Measurements from ENCODE around the gene SLC5A5. TPM values are rescaled to one million over a fixed set of nuclear protein-coding genes. Genes with fewer than 3 reads are reported as not detected.

The SLC5A5 gene
- total RNA-seq, 1 experiment from 2014 or later: 1.8 TPM

- H3K23ac ChIP-seq (ENCODE audit: insufficient read length, low read depth, low read length): no peak overlapping the region
- H3K56ac ChIP-seq (ENCODE audit: insufficient read length, low read depth, low read length): no peak overlapping the region
- TF ChIP-seq CTCF (conservative IDR thresholded peaks at IDR 0.05): no peak
- no peak overlapping the region for H2BK120ac ChIP-seq (ENCODE audit: low read depth, low read length, poor library complexity, severe bottlenecking)
- no peaks in the 10 kb centered on the region for H3K23me2 ChIP-seq (ENCODE audit: insufficient read length, low read depth, low read length, poor library complexity, severe bottlenecking)
- H4K8ac ChIP-seq (replicated peaks; ENCODE audit: insufficient read length, low read depth, low read length): no peak overlapping the region
- H3K27me3 Mint-ChIP-seq (ENCODE audit: low read depth): no peaks in the 10 kb centered on the region; the same call in 1 of the 2 replicates
- no peak overlapping the region for H3K9ac ChIP-seq (ENCODE audit: extremely low read depth, insufficient read length, low read length)
- no peak overlapping the region for H4K91ac ChIP-seq (ENCODE audit: insufficient read length, low read depth, low read length)
- no peak overlapping the region for H3K27ac Mint-ChIP-seq
- H3K4me3 Mint-ChIP-seq: no peak overlapping the region
- WGBS (ENCODE audit: extremely low coverage, insufficient read length, low lambda C conversion rate): no CpG with 5 or more reads among the region's 3 CpGs
- H2BK20ac ChIP-seq (ENCODE audit: low read depth, low read length, poor library complexity, severe bottlenecking): no peak overlapping the region
- H3K18ac ChIP-seq (ENCODE audit: insufficient read length, low read depth, low read length): no peak overlapping the region
- DNase-seq: no peak
- H3K27ac ChIP-seq (ENCODE audit: insufficient read length, low read depth, low read length): no peak overlapping the region
- no peak overlapping the region for H3K14ac ChIP-seq (ENCODE audit: insufficient read depth, low read length)
- no peak overlapping the region for H4K5ac ChIP-seq (ENCODE audit: insufficient read length, low read depth, low read length)
- peaks cover 16 to 27% of the 10 kb centered on the region in 2 experiments for H3K9me3 Mint-ChIP-seq
- H3K36me3 Mint-ChIP-seq (ENCODE audit: insufficient read depth in 1 of 3, low read depth in 3 of 3): peaks cover 7 to 14% (median 9%) of the 10 kb centered on the region in 3 experiments
- H3T11ph ChIP-seq (ENCODE audit: low read length): no peak overlapping the region
- H3K4me1 ChIP-seq (ENCODE audit: insufficient read depth, low read length): peaks cover 5% of the 10 kb centered on the region; the same call in 1 of the 2 replicates
- no peaks in the 10 kb centered on the region for H3K79me1 ChIP-seq (ENCODE audit: insufficient read depth, low read depth, low read length, poor library complexity, severe bottlenecking)
- peaks cover 4% of the 10 kb centered on the region for H3K9me3 ChIP-seq (ENCODE audit: control insufficient read depth, low read depth, low read length)
- no peak overlapping the region for H2BK15ac ChIP-seq (ENCODE audit: low read depth, low read length)
- no peaks in the 10 kb centered on the region for H3K27me3 ChIP-seq (ENCODE audit: insufficient read depth, low read length)
- H2BK12ac ChIP-seq (ENCODE audit: insufficient read length, low read depth, low read length): no peak overlapping the region
- no peak overlapping the region for H2AFZ ChIP-seq (ENCODE audit: low read length)
- H3K79me2 ChIP-seq (ENCODE audit: insufficient read depth, low read length): no peaks in the 10 kb centered on the region
- H3K4ac ChIP-seq (ENCODE audit: low read depth, low read length): no peak overlapping the region
- H4K20me1 ChIP-seq (ENCODE audit: control insufficient read depth, insufficient read depth, insufficient read length): no peaks in the 10 kb centered on the region
- H2BK5ac ChIP-seq (ENCODE audit: insufficient read length, low read length): no peak overlapping the region
- H2AK5ac ChIP-seq (ENCODE audit: insufficient read length, low read length): no peak overlapping the region
- H3K4me1 Mint-ChIP-seq: peaks cover 8% of the 10 kb centered on the region in 2 experiments
- H3K4me2 ChIP-seq (ENCODE audit: insufficient read depth, insufficient read length, low read length): no peak overlapping the region
These were observed 36.5 kb downstream of the SLC5A5 start for GRCh38 chr19:17908244-17908643.

Measured in H9 (cell line).